ENCODE measurements around the gene PATZ1.

GRCh38 chr22:31329029-31329428 is 17.1 kb downstream of the PATZ1 start:
- TF ChIP-seq ZNF221 (tag by site-specific recombination; IDR thresholded peaks at IDR 0.05; ENCODE audit: borderline replicate concordance) (no peak), CTCF (tag by site-specific recombination; IDR thresholded peaks at IDR 0.05) (no peak), ZFP69B (tag by site-specific recombination; IDR thresholded peaks at IDR 0.05) (no peak), ZNF138 (tag by site-specific recombination; IDR thresholded peaks at IDR 0.05; ENCODE audit: borderline replicate concordance) (no peak), ZNF544 (tag by site-specific recombination; IDR thresholded peaks at IDR 0.05) (no peak), ZNF518A (tag by site-specific recombination; conservative IDR thresholded peaks at IDR 0.05; ENCODE audit: low read depth) (no peak), ZNF16 (tag by site-specific recombination; IDR thresholded peaks at IDR 0.05; ENCODE audit: low read depth) (no peak), ZNF311 (tag by site-specific recombination; IDR thresholded peaks at IDR 0.05; ENCODE audit: borderline replicate concordance) (no peak), ZNF660 (tag by site-specific recombination; IDR thresholded peaks at IDR 0.05) (no peak), ZNF791 (tag by site-specific recombination; IDR thresholded peaks at IDR 0.05) (no peak)
